Measurements from ENCODE around the gene RHOG. TPM values are rescaled to one million over a fixed set of nuclear protein-coding genes. Genes with fewer than 3 reads are reported as not detected.
A peak's percentile ranks its signal among the peaks of the same experiment; 100 is the strongest.

The RHOG gene
- total and polyA plus RNA-seq, 9 of the 15 experiments (the other 6 are each of a cell fraction or from before 2014, with no cell fraction given) = 22.6 to 162 (median 80.3) TPM

GRCh38 chr11:3834664-3835461, 5.9 kb downstream of the RHOG start (continued):
- TF ChIP-seq HDAC3 (IDR thresholded peaks at IDR 0.05; ENCODE audit: borderline replicate concordance, partially characterized antibody) = peak; percentile 68
- TF ChIP-seq STAT5B (CRISPR knock-in tag; IDR thresholded peaks at IDR 0.05) = no peak
- no peak for TF ChIP-seq LARP7 (IDR thresholded peaks at IDR 0.05)
- TF ChIP-seq SIX5 (IDR thresholded peaks at IDR 0.05; ENCODE audit: borderline replicate concordance in 1 of 2, insufficient read depth in 1 of 2, low read depth in 1 of 2, low read length in 2 of 2) = no peak
- TF ChIP-seq KHSRP (IDR thresholded peaks at IDR 0.05) = no peak
- TF ChIP-seq ZSCAN29 (IDR thresholded peaks at IDR 0.05) = no peak
- no peak for TF ChIP-seq HNRNPUL1 (IDR thresholded peaks at IDR 0.05; ENCODE audit: low read length)
- TF ChIP-seq RAD51 (IDR thresholded peaks at IDR 0.05; ENCODE audit: borderline replicate concordance, low read depth) = no peak
- TF ChIP-seq, protein P1, sequence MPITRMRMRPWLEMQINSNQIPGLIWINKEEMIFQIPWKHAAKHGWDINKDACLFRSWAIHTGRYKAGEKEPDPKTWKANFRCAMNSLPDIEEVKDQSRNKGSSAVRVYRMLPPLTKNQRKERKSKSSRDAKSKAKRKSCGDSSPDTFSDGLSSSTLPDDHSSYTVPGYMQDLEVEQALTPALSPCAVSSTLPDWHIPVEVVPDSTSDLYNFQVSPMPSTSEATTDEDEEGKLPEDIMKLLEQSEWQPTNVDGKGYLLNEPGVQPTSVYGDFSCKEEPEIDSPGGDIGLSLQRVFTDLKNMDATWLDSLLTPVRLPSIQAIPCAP (CRISPR knock-in tag; IDR thresholded peaks at IDR 0.05; ENCODE audit: borderline replicate concordance) = no peak
- TF ChIP-seq YBX1 (IDR thresholded peaks at IDR 0.05) = no peak
- TF ChIP-seq CCNT2 (IDR thresholded peaks at IDR 0.05; ENCODE audit: borderline replicate concordance, extremely low read depth, insufficient read length, low read depth, low read length) = peak; percentile 76
- no peak for TF ChIP-seq POLR3G (IDR thresholded peaks at IDR 0.05; ENCODE audit: extremely low read depth, insufficient read length, insufficient replicate concordance)
- no peak for TF ChIP-seq ZNF133 (CRISPR knock-in tag; IDR thresholded peaks at IDR 0.05)
- peak; percentile 98 for TF ChIP-seq MEIS2 (IDR thresholded peaks at IDR 0.05; ENCODE audit: partially characterized antibody)
- TF ChIP-seq TOE1 (IDR thresholded peaks at IDR 0.05; ENCODE audit: borderline replicate concordance) = peak; percentile 45; the same call in 1 of the 2 replicates
- TF ChIP-seq TOE1 (CRISPR knock-in tag; IDR thresholded peaks at IDR 0.05; ENCODE audit: borderline replicate concordance, low read depth) = no peak
- TF ChIP-seq, protein P2, sequence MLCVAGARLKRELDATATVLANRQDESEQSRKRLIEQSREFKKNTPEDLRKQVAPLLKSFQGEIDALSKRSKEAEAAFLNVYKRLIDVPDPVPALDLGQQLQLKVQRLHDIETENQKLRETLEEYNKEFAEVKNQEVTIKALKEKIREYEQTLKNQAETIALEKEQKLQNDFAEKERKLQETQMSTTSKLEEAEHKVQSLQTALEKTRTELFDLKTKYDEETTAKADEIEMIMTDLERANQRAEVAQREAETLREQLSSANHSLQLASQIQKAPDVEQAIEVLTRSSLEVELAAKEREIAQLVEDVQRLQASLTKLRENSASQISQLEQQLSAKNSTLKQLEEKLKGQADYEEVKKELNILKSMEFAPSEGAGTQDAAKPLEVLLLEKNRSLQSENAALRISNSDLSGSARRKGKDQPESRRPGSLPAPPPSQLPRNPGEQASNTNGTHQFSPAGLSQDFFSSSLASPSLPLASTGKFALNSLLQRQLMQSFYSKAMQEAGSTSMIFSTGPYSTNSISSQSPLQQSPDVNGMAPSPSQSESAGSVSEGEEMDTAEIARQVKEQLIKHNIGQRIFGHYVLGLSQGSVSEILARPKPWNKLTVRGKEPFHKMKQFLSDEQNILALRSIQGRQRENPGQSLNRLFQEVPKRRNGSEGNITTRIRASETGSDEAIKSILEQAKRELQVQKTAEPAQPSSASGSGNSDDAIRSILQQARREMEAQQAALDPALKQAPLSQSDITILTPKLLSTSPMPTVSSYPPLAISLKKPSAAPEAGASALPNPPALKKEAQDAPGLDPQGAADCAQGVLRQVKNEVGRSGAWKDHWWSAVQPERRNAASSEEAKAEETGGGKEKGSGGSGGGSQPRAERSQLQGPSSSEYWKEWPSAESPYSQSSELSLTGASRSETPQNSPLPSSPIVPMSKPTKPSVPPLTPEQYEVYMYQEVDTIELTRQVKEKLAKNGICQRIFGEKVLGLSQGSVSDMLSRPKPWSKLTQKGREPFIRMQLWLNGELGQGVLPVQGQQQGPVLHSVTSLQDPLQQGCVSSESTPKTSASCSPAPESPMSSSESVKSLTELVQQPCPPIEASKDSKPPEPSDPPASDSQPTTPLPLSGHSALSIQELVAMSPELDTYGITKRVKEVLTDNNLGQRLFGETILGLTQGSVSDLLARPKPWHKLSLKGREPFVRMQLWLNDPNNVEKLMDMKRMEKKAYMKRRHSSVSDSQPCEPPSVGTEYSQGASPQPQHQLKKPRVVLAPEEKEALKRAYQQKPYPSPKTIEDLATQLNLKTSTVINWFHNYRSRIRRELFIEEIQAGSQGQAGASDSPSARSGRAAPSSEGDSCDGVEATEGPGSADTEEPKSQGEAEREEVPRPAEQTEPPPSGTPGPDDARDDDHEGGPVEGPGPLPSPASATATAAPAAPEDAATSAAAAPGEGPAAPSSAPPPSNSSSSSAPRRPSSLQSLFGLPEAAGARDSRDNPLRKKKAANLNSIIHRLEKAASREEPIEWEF (CRISPR knock-in tag; IDR thresholded peaks at IDR 0.05) = no peak
- no peak for TF ChIP-seq NKRF (IDR thresholded peaks at IDR 0.05; ENCODE audit: borderline replicate concordance)
- no peak for TF ChIP-seq NONO (IDR thresholded peaks at IDR 0.05; ENCODE audit: low read depth in 2 of 2, low read length in 1 of 2)
- TF ChIP-seq C11orf30 (IDR thresholded peaks at IDR 0.05; ENCODE audit: low read depth) = no peak
- no peak for TF ChIP-seq ZFP36 (IDR thresholded peaks at IDR 0.05; ENCODE audit: low read depth, low read length, partially characterized antibody)

All from K562 (cell line).